Right renal cortex interstitium (tissue), 3 donors: ENCODE measurements around the gene TRIM43. TPM values are rescaled to one million over a fixed set of nuclear protein-coding genes. Genes with fewer than 3 reads are reported as not detected.
"Not testable (repeated sequence)": the region's sequence is repeated elsewhere in the genome, so short reads cannot be mapped to it uniquely, and the experiment has no call there.

Experiments
- DNase-seq, 3 donors: peaks; one replicate each; pipeline ENCODE4 v3.0.0-alpha.2; 2013; ENCODE audit warnings: low read depth in 3 of 3, low spot score in 2 of 3
- polyA plus RNA-seq, 3 donors: library from polyadenylated mRNA; unstranded; fragments of 120-200 nt; gene quantifications; one replicate each; pipeline ENCODE4 v1.2.1, GENCODE V29; 2013; ENCODE audit not compliant: insufficient read length in 3 of 3

TRIM43 gene
- under 1 TPM in 2 of 3 donors, not detected in 1; 0.60 to 0.76 TPM for polyA plus RNA-seq

DNA sequence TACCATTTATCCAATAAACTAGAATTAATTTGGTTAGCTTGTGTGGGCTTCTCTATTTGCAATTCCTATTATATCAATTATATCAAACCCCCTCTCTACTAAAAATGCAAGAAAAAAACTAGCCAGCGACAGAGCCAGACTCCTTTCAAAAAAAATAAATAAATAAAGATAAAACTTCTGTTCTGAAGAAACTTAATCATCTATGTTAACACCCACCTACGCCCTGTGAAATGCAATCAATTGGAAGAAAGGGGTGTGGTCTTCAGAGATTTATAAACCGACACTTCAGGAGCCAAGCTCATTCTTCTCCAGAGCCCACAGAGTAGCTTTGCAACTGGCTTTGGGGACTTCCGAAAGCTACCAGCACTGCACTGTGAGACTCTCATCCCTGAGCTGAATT lies at the start of gene TRIM43:
Gene TRIM43 (plus strand): TSS at position 301 of the 400 bp plus-strand sequence. CDS start 2,023 bp downstream, outside the sequence.
- not testable (repeated sequence) for DNase-seq

DNA sequence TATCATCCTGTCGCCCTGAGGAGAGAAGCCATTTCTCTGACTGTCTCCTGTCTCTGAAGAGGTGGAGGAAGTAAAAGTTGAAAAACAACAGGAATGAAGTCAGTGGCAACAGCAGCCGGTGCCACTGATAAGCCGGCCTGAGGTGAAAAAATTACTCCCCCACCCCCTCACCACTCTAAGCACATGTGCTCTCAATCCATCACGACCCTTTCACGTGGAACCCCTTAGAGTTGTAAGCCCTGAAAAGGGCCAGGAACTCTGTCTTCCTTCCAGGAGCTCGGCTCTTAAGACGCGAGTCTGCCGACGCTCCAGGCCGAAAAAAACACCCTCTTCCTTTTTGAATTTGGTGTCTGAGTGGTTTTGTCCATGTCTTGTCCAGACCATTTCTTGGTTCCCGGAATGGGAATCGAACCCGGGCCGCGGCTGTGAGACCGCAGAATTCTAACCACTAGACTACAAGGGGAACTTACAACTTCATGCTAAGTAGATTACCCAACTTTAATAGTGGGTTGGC lies 40.7 kb upstream of the TRIM43 start:
- DNase-seq: no peak

DNA sequence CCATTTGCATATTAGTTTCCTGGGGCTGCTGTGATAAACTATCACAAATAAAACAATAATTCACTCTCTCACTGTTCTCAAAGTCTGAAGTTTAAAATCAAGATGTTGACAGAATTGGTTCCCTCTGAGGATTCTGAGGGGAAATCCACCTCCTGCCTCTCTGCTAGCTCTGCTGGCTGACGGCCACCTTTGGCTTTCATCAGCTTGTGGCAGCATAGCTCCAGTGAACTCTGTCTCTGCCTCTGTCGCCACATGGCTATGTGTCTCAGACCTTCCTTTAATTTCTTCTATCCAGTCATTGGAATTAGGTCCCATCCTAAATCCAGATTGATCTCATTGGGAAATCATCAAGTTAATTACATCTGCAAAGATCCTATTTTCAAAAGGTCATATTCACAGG lies 38.9 kb upstream of the TRIM43 start:
- DNase-seq: no peak

DNA sequence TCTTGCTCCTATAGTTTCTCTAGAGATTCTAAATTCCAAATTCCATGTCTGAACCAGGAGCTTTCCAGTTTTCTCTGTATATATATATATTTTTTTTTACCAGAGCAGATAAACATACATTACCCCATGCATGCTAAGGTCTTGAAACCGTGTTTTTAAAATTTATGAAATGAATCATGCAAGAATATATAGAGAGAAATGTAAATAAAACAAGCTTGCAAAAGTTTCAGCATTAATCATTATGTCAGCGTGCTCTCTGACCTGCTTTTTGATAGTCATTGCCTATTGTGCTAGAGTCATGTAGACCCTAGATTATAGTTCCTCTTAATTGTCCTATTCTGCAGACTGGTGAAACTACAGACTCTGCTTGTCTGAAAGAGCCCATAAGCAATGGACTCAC lies 22.6 kb upstream of the TRIM43 start:
- no peak for DNase-seq

DNA sequence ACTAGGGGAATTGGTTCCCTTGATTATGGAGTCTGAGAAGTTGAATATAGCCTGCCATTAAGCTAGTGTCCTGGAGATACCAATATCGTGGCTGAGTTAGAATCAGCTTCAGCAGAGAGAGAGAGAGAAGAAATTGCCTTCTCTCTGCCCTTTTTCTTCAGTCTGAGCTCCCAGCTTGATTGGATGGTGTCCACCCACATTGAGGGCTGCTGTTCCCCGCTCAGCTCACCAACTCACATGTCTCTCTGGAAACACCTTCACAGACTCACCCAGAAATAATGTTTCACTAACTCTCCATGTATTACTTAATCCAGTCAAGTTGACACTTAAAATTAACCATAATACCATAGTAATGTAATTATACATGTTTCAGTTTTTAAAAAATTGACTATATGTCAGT lies 17.9 kb upstream of the TRIM43 start:
- no peak for DNase-seq

DNA sequence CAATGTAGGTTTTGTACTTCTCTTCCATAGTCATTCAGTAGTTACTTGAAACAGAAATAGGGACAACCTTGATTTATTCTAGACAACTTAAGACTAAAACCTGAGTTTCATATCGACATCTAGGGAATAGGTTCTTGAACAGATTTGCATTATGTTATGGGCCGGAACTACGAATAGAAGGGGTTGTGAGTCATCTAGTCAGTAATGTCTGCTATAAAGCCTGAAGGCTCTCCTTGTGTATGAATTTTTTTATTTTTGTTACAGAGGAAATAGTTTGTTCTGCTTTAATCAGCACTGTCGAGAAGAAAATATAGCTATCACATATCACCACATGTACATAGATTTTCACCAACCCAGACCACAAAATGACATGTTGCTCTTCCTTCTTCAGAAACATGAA lies 17.3 kb upstream of the TRIM43 start:
- no peak for DNase-seq

DNA sequence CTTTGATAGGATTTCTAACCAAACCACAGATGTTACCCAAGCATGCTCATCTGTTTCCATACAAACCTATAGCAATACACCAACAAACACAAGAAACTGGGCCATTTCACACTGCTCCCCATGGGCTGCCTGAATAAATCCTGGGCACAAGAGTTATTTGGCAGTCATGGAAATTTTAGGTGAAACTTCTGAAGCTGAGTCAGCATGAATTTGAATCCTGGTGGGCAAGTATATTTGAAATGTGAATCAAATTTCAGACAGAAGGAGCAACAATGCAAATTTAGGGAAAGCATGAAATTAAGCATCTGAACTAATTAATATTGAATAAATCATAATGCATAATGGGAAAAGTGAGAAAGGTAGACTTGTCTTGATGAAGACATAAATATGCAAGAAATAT lies 15.9 kb upstream of the TRIM43 start:
- no peak for DNase-seq

DNA sequence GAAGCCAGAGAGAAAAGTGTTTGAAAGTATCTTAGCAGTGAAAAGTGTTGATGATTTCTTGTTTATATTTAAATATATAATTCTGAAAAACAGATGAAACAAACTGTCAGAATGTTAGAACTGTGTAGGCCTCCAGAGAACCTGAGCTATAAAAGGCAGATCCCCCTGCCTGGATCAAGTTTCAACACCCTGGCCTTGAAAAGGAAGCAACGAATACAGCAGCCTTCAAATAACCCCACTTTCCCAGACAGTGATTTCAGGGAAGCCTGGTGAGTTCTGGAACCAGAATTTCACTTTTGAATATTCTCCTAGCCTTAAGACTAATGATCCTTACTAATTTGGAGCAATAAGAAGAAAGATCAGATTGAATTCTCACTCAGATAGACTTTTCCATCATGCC lies 13.3 kb upstream of the TRIM43 start:
- peak in 1 of 3 donors; percentile 3 for DNase-seq

DNA sequence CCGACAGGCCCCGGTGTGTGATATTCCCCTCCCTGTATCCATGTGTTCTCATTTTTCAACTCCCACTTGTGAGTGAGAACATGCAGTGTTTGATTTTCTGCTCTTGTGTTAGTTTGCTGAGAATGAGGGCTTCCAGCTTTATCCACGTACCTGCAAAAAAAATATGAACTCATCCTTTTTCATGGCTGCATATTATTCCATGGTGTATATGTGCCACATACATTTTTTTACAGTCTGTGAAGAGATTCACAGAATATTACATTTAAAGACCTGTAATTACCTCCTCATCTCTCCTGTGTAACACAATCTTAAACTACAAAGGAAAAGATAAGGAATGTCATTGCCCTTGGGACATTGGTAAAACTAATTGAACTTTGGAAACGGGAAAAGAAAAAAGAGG lies 8.3 kb upstream of the TRIM43 start:
- DNase-seq: not testable (repeated sequence)

DNA sequence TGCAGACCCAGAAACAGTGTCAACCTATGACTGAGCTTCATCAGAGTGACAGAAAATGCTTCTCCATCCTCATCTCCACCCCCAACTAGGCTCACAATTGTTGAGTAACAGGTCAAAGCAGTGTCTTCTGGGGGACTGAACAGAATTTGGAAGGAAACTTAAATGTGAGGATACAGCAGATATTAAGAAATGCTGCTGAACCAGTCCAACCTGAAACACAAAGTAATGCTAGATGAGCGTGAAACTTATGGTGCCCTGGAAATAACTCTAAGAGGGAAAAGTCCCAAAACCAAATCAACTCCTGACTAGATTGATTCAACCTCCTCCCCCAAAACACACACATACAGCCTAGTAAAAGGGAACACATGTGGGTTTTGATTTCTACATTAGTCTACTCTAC lies 7.5 kb upstream of the TRIM43 start:
- peak in 1 of 3 donors; percentile 10 for DNase-seq

DNA sequence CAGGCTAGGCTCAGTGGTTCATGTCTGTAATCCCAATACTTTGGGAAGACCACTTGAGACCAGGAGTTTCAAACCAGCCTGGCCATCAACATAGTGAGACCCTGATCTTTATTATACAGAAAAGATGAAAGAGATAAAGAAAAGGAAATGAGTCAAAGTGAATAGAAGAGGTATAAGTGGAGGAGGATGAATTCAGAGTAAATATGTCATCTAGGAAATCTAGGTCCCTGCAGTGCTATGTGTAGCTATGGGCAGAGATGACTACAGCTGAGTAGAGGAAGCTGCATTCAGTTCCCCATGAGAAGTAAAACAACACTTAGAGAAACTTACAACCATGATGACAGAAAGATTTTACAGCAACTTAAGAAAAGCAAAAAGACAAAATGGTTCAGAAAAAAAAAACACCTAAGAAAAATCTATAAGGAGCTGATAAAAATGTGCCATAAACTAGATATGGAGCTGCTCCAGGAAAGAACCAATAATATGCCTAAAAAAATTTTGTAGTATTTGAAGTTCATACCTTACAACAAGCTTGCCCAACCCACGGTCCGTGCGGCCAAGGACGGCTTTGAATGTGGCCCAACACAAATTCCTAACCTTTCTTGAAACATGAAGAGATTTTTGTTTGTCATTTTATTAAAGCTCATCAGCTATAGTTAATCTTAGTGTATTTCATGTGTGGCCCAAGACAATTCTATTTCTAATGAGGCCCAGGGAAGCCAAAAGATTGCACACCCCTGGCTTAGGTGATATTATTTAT lies 1.8 kb upstream of the TRIM43 start:
- not testable (repeated sequence) for DNase-seq

DNA sequence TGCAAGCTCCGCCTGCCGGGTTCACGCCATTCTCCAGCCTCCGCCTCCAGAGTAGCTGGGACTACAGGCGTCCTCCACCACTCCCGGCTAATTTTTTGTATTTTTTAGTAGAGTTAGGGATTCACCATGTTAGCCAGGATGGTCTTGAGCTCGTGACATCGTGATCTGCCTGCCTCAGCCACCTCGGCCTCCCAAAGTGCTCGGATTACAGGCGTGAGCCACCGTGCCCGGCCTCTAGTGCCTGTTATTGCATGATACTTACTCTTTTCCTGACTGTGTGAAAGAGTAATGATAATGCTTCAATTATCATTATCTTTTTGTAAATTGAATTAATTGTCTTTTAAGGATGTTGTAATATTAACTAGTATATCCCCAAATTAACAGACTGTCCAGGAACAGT lies 1.2 kb downstream of the TRIM43 start:
- DNase-seq: not testable (repeated sequence)

DNA sequence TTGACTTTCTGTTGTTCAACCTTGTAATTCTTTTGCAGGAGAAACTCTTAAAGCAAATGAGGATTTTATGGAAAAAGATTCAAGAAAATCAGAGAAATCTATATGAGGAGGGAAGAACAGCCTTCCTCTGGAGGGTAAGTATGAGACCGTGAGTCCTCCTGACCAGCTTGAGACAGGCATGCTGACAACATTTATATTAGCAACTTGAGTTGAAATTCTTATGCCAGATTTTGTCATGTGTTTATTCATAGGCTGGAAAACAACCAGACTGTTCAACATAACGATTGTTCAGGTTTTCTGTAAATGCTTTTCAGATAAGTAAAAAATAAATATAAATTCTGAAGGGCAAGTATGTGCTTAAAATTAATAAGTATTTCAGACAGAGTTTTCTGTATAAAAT lies 3.2 kb downstream of the TRIM43 start:
- not testable (repeated sequence) for DNase-seq

DNA sequence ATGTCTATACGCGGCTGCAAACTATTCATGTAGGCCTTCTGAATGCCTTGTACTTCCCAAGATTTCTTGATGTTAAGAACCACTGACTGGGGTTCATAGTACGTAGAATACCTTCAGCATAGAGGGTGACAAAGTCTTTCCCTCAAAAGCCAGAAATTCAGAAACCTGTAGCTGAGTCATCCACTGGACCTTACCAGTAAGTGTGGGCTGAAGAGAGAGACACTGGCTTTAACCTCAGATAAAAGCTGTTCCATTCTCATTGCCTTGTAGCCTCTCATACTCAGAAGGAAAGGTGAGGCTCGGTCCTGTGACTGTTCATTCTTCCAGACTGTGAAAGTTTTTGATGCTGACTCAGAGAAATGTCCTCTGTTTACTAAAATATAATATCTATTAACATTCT lies 9.5 kb downstream of the TRIM43 start:
- not testable (repeated sequence) for DNase-seq

DNA sequence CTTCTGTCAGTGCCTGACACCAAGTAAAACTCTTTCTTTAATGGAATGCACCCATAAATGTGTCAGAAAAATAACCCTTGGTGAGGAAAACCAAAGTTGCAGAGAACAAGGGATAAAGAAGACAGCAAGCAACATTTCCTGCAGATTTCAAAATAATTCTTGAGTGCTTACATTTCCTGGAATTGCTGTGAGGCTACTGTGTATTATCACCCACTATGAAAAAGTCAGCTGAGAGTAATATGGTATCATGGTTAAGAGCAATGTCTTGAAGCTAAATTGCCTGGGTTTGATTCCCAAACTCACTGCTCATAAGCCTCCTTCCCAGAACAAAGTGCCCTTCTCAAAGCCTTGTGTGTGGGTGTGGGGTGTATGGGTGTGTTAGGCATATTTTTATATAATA lies 10.3 kb downstream of the TRIM43 start:
- DNase-seq: not testable (repeated sequence)

DNA sequence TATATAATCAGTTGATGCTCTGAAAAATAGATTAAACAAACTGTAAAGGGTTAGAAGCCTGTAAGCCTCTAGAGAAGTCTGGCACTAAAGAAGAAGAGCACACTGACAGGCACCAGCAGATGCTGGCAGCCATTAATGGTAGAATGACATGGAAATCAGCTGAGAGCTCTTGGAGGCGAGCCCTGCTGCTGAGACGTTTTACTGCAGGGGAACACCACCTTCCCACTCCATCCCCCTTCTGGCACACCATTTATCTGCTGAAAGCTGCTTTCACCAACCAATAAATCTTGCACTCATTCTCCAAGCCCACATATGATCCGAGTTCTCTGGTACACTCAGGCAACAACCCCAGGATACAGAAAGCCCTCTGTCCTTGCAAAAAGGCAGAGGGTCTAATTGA lies 16.6 kb downstream of the TRIM43 start:
- not testable (repeated sequence) for DNase-seq

DNA sequence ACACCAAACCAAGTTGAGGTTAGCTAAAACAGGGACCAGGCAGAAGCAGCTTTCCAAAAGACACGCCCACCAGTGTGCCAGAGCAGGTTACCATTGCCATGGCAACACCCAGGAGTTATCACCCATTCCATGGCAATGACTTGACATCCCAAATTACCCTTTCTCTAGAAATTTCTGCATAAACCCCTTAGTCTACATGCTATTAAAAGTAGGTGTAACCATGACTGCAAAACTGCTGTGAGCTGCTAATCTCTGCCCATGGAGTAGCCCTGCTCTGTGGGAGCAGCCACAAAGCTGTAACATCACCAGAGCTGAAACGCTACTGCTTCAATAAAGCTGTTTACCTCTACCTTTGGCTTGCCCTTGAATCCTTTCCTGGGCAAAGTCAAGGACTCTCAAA lies 18.0 kb downstream of the TRIM43 start:
- DNase-seq: not testable (repeated sequence)

DNA sequence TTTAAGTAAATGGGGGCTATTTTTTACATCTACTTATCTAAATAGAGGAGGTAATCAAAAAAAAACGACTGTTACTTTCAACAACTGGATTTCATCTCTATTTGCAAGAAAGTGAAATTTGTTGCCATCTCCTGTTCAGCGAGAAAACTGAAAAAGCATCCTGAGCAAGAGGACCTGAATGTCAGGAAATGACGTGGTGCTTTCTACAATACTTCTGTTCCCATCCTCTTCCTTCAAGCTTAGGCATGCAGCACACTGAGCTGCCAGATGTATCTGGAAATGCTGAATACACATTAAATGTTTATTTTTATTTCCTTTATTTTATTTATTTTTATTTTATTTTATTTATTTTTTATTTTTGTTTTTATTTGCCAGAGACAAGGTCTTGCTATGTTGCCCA lies 21.2 kb downstream of the TRIM43 start:
- DNase-seq: not testable (repeated sequence)

DNA sequence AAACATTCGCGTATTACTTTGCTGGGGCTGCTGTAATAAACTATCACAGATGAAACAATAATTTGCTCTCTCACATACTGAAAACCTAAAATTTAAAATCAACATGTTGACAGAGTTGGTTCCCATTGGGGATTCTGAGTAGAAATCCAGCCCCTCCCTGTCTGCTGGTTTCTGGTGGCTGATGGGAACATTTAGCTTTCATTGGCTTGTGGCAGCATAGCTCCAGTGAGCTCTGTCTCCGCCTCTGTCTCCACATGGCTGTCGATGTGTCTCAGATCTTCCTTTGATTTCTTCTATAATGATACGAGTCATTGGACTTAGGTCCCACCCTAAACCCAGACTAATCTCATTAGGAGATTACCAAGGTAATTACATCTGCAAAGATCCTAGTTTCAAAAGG lies 30.9 kb downstream of the TRIM43 start:
- DNase-seq: not testable (repeated sequence)

DNA sequence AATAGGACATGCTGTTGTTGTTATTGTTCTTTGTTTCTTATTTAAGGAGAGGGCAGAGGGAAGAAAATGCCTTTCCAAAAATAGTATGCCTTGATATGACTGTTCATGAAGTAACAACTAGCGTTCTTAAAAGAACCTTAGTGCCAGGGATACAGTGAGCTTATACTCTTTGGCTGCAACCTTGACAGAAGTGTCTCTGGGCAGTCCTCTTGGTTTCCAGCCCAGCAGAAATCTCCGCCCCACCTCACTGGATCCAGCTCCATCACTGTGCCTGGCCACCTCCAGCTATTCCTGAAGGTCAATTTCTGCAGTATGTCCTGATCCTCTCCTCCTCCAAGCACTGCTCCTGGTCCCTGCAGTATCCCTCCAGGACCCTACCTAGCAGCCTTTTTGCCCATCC lies 39.2 kb downstream of the TRIM43 start:
- DNase-seq: not testable (repeated sequence)

DNA sequence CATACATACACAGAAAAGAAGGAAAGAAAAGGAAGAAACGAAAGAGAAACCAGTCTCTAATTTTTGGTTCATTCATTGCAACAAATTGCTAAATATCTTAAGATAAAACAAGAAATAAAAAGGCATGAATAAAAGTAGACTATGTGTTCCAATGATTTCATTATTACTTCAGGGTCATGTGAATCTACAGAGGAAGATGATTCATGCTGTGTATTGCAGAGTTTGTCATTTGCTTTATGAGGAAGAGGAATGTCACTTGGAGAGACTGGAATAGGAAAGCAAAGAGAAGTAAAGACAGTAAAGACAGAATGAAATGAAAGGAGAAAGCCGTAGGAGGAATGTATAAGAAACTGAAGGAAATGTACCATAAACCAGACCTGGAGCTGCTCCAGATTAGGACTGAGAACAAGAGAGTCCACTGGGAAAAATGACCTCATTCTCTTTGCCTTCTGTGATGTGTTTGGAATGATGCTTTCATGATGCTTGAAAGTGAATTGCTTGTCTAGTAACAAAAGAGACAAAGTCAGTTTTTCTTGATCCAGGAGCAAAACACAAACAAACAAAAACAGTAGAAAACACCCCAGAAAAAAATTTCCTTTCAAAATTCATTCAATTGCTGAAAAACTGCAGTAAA lies 41.9 kb downstream of the TRIM43 start:
- DNase-seq: not testable (repeated sequence)
